Measurements from ENCODE around the gene URB2.

The URB2 gene

DNA sequence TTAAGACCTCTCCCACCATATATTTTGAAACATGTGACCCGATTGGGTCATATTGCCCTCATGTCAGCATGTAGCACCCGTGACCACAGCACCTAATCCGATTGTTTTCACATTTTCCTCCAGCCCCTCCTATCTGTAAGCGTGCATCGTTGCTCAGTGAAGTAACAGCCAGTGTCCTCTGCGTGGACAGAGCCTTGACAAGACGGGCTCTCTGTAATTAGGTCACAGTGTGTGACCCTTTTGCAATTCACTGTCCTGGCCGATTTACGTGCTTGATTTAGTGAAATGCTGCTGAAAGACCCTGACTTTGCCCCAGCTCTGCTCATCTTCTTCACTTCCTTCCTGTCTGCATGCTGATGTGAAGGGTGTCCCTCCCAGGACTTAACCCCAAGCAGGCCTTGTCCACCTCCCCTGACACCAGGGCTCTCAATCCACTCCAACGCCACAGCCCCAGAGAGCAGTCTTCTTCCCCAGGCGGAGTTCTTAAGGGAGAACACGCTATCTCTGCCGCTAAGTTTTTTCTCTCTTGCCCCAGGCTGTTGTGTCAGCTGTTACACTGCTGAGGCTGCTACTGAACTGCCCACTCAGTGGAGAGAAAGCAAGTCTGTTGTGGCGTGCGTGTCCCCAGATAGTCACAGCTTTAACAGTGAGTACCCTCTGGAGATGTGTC lies 19.4 kb downstream of the URB2 start:
- no peak for DNase-seq (ENCODE audit: low read depth)

DNA sequence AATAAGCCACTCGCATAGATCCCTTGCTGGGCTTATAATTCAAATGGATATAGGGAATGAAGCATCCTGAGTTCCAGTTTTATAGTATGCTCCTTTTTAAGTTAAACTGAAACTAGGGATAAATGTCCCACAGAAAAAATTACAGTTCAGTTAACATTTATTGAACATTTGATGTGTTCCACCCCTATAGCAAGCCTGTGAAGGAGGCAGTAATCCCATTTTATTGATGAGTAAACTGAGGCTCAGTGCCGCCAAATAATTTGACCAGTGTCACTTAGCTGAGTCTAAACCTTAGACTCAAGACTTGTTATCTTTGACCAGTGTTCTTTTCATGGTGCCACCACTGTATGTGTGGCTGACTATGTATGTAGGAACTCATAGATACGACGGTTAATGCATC lies 22.4 kb downstream of the URB2 start:
- no peak for DNase-seq (ENCODE audit: low read depth)

GRCh38 chr1:229650045-229650444 lies 24.0 kb downstream of the URB2 start:
- DNase-seq (ENCODE audit: low read depth): no peak

DNA sequence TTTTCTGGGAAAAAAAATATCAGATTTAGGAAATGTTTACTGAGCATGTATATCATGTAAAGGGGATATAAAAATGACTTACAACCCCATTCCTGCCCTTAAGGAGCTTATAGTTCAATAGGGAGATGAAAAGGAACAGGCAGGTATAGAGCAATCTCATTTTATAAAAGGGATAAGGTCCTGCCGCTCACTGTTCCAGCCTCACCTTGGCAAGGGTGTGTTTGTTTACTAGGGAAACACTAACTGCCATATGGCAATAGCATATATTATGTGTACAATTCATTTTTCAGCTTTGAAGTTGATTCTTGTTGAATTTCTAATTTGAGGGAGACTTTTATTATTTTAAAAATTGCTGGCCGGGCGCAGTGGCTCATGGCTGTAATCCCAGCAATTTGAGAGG lies 25.5 kb downstream of the URB2 start:
- DNase-seq (ENCODE audit: low read depth): no peak

GRCh38 chr1:229653420-229653819 lies 27.4 kb downstream of the URB2 start:
- no peak for DNase-seq (ENCODE audit: low read depth)

DNA sequence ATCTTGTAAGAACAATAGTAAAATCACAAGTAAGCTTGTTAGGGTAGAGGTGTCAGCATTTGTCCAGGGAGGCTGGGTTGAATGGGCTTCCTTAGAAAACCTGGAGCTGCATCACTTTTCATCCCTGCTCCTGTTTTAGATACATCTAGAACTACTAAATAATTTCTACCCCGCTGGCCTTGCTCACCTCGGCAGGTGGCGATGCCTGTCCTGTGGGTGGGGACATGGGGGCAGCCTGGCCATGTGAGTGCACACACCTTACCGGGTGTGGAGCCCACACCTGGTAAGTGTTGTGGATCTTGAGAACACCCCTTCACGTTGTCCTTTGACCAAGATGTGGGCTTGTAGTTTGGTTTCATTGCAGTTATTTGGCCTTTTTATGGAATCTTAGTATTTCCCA lies 29.7 kb downstream of the URB2 start:
- no peak for DNase-seq (ENCODE audit: low read depth)

DNA sequence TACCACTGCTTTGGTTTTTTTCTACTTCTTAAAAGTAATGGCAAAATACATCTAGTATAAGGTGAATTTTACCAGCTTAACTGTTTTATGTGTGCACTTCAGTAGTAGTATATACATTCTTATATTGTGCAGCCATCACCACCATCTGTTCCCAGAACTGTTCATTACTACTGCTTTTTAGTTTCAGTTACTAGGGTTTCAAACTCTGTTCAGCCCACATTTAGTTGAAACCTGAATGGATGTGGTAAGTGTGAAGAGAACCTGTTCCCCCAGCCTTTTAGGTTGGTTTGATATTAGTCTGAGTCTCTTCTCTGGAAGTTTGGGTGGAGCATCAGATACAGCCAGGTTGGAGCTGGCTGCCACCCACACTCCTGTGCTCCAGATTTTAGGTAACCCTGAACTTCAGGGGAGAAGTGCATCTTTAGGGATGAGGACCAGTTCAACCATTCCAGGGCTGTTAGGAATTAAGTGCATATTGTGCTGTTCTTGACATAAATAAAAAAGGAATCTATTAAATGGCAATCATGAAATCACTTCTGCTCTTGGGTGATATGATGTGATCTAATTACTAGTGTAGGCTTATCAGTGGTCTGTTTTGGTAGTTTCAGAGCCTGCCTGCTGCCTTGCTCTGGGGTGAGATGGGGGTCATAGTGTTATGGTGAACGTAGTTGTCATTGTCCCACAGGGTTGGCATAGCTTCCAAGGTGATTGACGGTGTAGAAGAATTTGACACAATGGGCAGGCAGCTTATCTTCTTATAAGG lies 32.1 kb downstream of the URB2 start:
- no peak for DNase-seq (ENCODE audit: low read depth)

DNA sequence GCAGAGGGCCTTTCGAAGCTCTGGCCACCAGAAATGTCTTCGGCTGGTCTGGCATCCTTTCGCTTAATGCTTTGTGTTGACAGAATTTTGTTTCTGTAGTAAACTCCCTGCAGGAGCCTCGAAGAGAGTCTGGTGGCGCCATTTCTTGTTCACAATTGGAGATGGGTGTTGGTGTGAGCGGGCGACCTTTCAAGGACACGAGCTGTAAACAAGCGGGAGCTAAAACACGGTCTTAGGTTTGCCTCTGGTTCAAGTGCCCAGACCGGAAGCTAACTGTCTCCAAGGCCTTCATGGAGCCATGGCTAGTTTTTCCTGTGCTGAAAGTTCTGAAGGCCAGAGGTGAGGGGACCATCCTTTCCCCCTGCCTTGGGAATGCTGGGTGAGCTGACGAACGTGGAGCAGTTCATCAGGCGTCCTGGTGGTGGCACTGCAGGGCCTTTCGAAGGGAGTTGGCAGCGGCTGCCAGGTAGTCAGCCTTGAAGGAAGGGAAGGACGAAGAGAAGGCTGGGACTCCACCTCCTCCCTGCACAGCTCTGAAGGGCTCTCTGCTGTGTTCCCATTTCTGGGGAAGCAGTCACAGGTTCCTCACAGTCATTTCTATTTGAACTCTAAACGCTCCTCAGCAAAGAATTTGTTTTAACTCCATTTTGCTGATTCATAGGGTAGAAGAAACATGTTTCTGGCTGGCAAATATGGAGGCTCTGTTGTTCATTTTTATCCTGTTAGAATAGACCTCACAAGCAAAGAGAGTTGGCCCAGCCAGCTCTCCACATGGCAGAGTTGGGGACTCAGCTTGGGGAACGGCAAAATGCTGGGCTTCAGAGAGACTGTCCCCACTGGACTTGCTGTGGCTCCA lies 35.2 kb downstream of the URB2 start:
- DNase-seq (ENCODE audit: low read depth): peak; percentile 55

DNA sequence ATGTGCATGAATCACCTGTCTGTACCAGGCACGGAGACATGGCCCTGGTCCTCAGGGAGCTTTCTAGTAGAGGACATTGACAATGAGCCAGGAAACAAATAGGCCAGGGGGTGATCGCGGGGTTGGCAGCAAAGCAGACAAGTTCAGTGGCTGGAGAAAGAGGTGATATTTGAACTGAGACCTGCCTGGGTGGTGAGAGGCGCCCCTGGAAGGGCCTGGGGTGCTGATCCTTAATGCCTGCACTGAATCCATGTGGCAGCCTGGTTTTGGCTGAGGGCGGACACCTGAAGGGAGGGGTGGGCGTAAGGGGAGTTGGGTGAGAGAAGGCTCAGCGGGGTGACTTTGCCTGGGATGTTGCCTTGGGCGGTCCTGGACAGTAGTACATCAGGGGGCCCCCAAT lies 35.9 kb downstream of the URB2 start:
- DNase-seq (ENCODE audit: low read depth): no peak

- DNase-seq (ENCODE audit: low read depth): peak; percentile 61
Observed at GRCh38 chr1:229664133-229664689, 38.2 kb downstream of the URB2 start.

- DNase-seq (ENCODE audit: low read depth): no peak
Observed at GRCh38 chr1:229665912-229666558, 40.0 kb downstream of the URB2 start.

DNA sequence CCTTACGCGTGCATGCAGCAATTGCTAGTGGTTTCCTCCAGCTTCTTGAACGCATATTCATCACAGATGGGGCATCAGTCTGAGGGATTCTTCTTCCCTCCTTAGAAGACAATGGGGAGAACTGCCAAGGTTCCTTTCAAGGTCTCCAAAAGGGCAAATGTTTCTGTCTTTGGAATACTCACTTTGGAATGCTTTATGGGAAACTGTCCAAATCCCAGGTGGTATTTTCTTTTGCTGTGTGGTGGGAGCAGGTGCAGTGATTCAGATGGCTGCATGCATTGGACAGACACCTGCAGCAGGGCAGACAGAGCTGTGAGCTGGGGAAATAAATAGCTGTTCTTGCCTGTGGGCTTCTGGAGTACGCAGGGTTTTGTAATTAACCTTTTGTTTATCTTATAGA lies 40.5 kb downstream of the URB2 start:
- no peak for DNase-seq (ENCODE audit: low read depth)

- DNase-seq (ENCODE audit: low read depth): no peak
Observed at GRCh38 chr1:229669333-229669732, 43.3 kb downstream of the URB2 start.

GRCh38 chr1:229671310-229671709 lies 45.3 kb downstream of the URB2 start:
- DNase-seq (ENCODE audit: low read depth): no peak

GRCh38 chr1:229672246-229672645 lies 46.2 kb downstream of the URB2 start:
- DNase-seq (ENCODE audit: low read depth): no peak

DNA sequence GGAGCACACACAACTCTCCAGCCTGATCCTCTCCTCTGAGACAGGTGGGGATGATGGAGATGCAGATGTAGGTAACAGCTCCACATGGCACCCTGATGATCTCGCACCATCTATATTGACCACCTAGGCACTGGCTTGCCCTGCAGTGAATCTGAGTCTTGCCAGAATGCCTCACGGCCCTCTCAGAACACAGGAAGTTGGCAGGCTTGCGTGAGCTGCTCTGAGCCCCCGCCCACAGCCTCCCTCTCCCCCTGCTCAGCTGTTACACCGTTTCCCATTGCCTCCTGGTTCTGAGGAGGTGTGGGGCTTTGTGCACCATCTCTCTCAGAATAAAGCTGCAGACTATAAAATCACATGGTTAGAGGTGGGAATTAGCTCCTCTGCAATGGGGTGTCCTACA lies 48.0 kb downstream of the URB2 start:
- DNase-seq (ENCODE audit: low read depth): no peak

GRCh38 chr1:229675396-229675795 lies 49.3 kb downstream of the URB2 start:
- DNase-seq (ENCODE audit: low read depth): no peak

DNA sequence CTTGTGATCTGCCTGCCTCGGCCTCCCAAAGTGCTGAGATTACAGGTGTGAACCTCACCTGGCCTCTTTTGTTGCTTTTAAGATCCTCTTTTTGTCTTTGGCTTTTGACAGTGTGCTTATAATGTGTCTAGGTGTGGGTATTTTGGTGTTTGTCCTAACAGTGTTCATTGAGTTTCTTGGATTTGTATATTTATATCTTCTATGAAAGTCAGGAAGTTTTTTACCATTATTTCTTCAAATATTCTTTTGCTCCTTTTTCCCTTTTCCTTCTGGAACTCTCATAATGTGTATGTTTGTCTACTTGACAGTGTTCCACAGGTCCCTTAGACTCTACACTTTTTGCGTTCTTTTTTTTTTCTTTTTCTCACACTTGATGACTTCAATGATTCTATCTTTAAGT lies 59.1 kb downstream of the URB2 start:
- no peak for DNase-seq (ENCODE audit: low read depth)

DNA sequence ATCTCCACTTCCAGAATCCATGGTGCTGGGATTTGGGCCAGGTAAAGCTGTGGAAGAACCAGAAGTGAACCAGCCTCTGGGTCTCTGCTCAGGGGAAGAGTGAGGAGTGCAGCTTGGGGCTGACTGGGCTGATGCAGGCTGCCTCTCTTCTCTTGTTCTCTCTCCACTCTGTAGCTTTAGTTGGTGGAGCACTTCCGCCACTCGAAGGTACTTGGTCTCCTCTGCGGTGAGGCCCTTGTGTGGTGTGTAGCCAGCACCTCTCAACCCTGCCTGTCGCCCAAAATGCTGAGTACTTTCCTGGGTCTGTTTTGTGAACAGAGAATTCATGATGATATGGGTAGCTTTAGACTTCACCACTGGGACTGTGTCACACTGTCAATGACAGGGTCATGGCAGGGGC lies 63.2 kb downstream of the URB2 start:
- no peak for DNase-seq (ENCODE audit: low read depth)

- no peak for DNase-seq (ENCODE audit: low read depth)
Observed at GRCh38 chr1:229689904-229690303, 63.9 kb downstream of the URB2 start.

DNA sequence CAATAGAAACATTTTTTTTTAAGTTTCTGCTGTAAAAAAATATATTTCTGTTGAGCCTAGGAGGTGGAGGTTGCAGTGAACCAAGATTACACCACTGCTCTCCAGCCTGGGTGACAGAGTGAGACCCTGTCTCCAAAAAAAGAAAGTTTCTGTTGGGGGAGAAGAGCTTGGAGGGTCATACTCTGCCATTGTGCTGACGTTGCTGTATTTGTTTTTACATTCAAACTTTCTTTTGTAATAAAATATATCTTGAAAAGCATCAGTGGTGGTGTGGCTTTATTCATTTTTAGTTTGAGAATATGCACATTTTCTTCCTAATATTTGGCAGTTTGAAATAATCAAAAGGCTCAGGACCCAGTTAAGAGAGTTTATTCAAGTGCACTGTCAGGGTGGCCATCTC lies 64.6 kb downstream of the URB2 start:
- DNase-seq (ENCODE audit: low read depth): no peak

DNA sequence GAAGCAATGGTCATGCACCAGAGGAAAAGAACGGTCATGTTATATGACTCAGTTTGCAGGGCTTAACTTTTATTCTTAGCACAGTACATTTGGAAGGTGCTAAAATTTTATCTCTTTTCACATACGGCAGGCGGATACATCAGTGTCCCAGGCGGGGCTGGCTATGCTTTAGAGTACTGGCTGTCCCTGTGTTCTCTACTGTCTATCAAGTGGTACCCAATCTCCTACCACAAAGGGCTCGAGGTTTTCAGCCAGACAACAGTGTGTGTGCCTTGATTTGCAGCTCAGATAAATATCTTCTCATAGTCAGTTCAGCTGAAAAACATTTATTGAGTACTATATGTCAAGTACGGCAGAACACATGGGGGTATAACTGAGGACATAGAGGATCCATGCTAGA lies 65.3 kb downstream of the URB2 start:
- DNase-seq (ENCODE audit: low read depth): no peak

Data from stimulated activated CD8-positive, alpha-beta memory T cell treated with anti-CD3 and anti-CD28 coated beads, Interleukin-12 subunit alpha, Interleukin-12 subunit beta, amount 100 ng/mL, for 1 hour (primary cell).